Lower leg skin (tissue), 3 donors: ENCODE results near the gene SORCS2.

ENCODE experiments used
- CTCF ChIP-seq, 3 donors: fragments of 450-650 bp; IDR thresholded peaks; one replicate each; pipeline ENCODE4 v1.5.1; 2016; ENCODE audit warnings: antibody characterized with exemption in 3 of 3, mild to moderate bottlenecking in 3 of 3, moderate library complexity in 2 of 3
- POLR2A ChIP-seq, 2 donors: fragments of 450-650 bp; IDR thresholded peaks; one replicate each; pipeline ENCODE4 v1.6.1; 2016 to 2017; ENCODE audit warnings: antibody characterized with exemption in 2 of 2, mild to moderate bottlenecking in 1 of 2, moderate library complexity in 1 of 2

GRCh38 chr4:7296661-7297335 lies 104.5 kb downstream of the SORCS2 start:
- TF ChIP-seq CTCF (IDR thresholded peaks at IDR 0.05) (no peak), POLR2A (IDR thresholded peaks at IDR 0.05) (no peak)
